KMS-11 (cell line): Measurements from ENCODE around the gene CIBAR2.

Source experiments
- H2AFZ ChIP-seq: fragments of 200-600 bp; sonication (generic); 2 replicates; pipeline ENCODE4 v1.6.1; 2016; ENCODE audit warnings: antibody characterized with exemption, mixed run types, low read depth
- H3K27ac ChIP-seq: fragments of 200-600 bp; sonication (generic); 2 replicates; pipeline ENCODE4 v1.6.1; 2016; ENCODE audit warnings: mild to moderate bottlenecking, mixed run types
- H3K27me3 ChIP-seq: fragments of 200-600 bp; sonication (generic); 2 replicates; pipeline ENCODE4 v1.6.1; 2017; ENCODE audit warnings: mild to moderate bottlenecking, low read depth, mixed run types, moderate library complexity; ENCODE audit not compliant: insufficient read depth
- H3K36me3 ChIP-seq: fragments of 200-600 bp; sonication (generic); 2 replicates; pipeline ENCODE4 v1.6.1; 2017; ENCODE audit warnings: mild to moderate bottlenecking, mixed run types; ENCODE audit not compliant: insufficient read depth
- H3K4me1 ChIP-seq: fragments of 200-600 bp; sonication (generic); 2 replicates; pipeline ENCODE4 v1.6.1; 2016; ENCODE audit warnings: mild to moderate bottlenecking, low read depth, mixed run types; ENCODE audit not compliant: poor library complexity, severe bottlenecking
- H3K4me2 ChIP-seq: fragments of 200-600 bp; sonication (generic); 2 replicates; pipeline ENCODE4 v1.7.0; 2016; ENCODE audit warnings: mild to moderate bottlenecking, mixed run types
- H3K4me3 ChIP-seq: fragments of 200-600 bp; sonication (generic); IDR thresholded peaks from 2 replicates; pipeline ENCODE4 v1.6.1; 2017; ENCODE audit warnings: low read depth, low read length, mixed read lengths; ENCODE audit not compliant: insufficient read depth
- H3K79me2 ChIP-seq: fragments of 200-600 bp; sonication (generic); 2 replicates; pipeline ENCODE4 v1.6.1; 2016; ENCODE audit warnings: low read depth, mixed run types; ENCODE audit not compliant: insufficient read depth
- H3K9ac ChIP-seq: fragments of 200-600 bp; sonication (generic); 2 replicates; pipeline ENCODE4 v1.6.1; 2016; ENCODE audit warnings: mild to moderate bottlenecking, mixed run types
- H4K20me1 ChIP-seq: fragments of 200-600 bp; sonication (generic); 2 replicates; pipeline ENCODE4 v1.6.1; 2016; ENCODE audit warnings: mild to moderate bottlenecking, mixed run types; ENCODE audit not compliant: insufficient read depth
- TF ChIP-seq, protein P1 (sequence below): fragments of 200-600 bp; sonication (generic); conservative IDR thresholded peaks from 2 replicates; pipeline ENCODE4 v1.6.1; 2017; ENCODE audit warnings: low read depth, mild to moderate bottlenecking, antibody characterized with exemption, low read length, moderate library complexity, mixed read lengths

The CIBAR2 gene

DNA sequence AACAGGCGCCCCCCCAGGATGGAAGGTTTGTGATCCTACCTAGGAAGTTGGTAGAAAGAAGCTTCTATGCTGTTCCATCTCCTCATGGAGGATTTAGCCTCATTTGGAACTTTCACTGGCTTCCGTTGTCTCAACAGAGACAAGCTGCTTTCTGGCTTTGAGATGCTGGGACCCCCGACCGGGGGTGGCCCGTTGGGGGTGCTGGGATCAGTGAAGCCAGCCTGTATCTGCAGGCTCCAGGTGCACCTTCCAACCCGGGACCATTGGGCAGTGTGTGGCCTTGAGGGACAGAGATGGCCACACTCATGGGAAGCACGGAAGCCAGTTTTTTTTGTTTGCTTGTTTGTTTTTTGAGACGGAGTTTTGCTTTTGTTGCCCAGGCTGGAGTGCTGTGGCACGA lies 15.4 kb downstream of the CIBAR2 start:
- TF ChIP-seq, protein P1, sequence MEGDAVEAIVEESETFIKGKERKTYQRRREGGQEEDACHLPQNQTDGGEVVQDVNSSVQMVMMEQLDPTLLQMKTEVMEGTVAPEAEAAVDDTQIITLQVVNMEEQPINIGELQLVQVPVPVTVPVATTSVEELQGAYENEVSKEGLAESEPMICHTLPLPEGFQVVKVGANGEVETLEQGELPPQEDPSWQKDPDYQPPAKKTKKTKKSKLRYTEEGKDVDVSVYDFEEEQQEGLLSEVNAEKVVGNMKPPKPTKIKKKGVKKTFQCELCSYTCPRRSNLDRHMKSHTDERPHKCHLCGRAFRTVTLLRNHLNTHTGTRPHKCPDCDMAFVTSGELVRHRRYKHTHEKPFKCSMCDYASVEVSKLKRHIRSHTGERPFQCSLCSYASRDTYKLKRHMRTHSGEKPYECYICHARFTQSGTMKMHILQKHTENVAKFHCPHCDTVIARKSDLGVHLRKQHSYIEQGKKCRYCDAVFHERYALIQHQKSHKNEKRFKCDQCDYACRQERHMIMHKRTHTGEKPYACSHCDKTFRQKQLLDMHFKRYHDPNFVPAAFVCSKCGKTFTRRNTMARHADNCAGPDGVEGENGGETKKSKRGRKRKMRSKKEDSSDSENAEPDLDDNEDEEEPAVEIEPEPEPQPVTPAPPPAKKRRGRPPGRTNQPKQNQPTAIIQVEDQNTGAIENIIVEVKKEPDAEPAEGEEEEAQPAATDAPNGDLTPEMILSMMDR: no peak
- no peaks in the 10 kb centered on the region for H4K20me1 ChIP-seq

DNA sequence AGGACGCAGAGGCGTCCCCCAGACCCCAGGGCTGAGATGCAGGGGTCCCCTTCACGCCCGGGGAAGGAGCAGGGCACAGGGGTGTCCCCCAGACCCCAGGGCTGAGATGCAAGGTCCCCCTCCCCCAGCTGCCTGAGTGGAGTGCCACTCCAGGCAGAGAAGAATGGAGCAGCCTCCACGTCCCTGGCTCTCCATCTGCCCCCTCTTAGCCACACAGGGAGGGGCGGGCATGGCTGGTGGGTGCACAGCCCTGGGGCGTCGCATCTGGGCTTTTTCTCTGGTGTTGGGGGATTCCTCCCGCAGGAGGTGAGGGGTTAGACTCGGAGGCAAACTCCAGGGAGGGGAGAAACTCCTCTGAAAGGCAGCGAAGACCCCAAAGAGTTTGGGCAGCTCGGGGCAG lies 17.5 kb downstream of the CIBAR2 start:
- TF ChIP-seq, protein P1: no peak

More for the DNA sequence above, 15.4 kb downstream of the CIBAR2 start:
- H3K27ac ChIP-seq: no peak overlapping the region
- H3K4me2 ChIP-seq: no peak overlapping the region
- H3K4me3 ChIP-seq: no peak overlapping the region
- H3K27me3 ChIP-seq: peaks cover 68% of the 10 kb centered on the region; the same call in 1 of the 2 replicates
- no peak overlapping the region for H2AFZ ChIP-seq
- no peaks in the 10 kb centered on the region for H3K79me2 ChIP-seq
- H3K9ac ChIP-seq: no peak overlapping the region
- no peaks in the 10 kb centered on the region for H3K4me1 ChIP-seq
- H3K36me3 ChIP-seq: no peaks in the 10 kb centered on the region

DNA sequence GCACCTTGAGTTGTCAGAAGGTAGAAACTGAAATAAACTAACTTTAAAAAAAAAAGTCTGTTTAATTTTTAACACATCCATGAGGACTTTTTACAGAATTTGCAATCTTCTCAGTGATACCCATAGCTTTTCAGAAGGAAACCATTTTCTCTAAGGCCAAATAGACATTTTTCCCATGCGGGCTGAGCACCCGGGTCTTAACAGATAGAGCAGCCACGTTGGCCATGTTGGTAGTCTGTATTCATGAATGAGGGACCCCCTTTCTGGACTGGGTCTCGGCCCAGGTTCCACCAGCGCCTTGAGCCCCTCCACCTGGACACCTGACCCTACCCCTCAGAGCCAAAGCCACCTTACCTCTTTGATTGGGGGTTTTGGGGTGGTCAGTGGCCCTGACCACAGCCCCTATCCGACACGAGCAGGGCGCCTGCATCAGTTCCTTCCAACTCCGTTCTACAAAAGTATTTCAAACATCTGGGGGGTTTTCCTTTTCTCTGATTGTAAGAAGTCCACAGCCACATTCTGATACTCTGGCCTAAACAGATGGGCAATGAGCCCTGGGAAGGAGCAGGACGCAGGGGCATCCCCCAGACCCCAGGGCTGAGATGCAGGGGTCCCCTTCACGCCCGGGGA lies 18.0 kb downstream of the CIBAR2 start:
- H3K4me2 ChIP-seq: no peak overlapping the region

More for the DNA sequence above, 17.5 kb downstream of the CIBAR2 start:
- no peaks in the 10 kb centered on the region for H3K4me1 ChIP-seq
- H3K27me3 ChIP-seq: peaks cover 57% of the 10 kb centered on the region; the same call in 1 of the 2 replicates
- no peak overlapping the region for H3K27ac ChIP-seq
- H4K20me1 ChIP-seq: no peaks in the 10 kb centered on the region
- H3K9ac ChIP-seq: no peak overlapping the region
- H3K4me2 ChIP-seq: no peak overlapping the region
- no peak overlapping the region for H2AFZ ChIP-seq
- H3K79me2 ChIP-seq: no peaks in the 10 kb centered on the region
- H3K36me3 ChIP-seq: no peaks in the 10 kb centered on the region
- no peak overlapping the region for H3K4me3 ChIP-seq

DNA sequence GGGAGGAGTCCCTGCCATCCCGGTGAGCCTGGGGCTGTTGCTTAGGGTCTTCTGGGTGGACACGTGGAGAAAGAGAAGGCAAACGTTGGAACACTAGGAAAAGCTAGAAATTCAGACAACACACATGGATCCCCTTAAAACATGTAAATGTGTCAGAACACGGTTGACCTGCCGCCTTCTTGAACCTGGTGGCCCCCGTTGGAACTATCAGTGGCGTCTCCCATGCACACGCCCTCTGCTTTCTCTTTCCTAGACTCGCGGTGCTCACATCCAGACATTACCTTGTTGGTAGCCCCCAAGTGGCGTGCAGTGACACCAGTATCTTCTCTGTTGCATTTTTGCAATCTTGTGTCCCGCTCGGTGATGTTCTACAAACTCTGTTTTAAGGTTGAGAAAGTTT lies 18.6 kb downstream of the CIBAR2 start:
- TF ChIP-seq, protein P1: no peak
- no peak overlapping the region for H3K4me2 ChIP-seq
- H3K27me3 ChIP-seq: peaks cover 54% of the 10 kb centered on the region; the same call in 1 of the 2 replicates
- no peak overlapping the region for H2AFZ ChIP-seq
- H4K20me1 ChIP-seq: no peaks in the 10 kb centered on the region
- no peaks in the 10 kb centered on the region for H3K79me2 ChIP-seq
- no peak overlapping the region for H3K9ac ChIP-seq
- no peaks in the 10 kb centered on the region for H3K4me1 ChIP-seq
- H3K4me3 ChIP-seq: no peak overlapping the region
- no peaks in the 10 kb centered on the region for H3K36me3 ChIP-seq
- no peak overlapping the region for H3K27ac ChIP-seq

More for the DNA sequence above, 18.0 kb downstream of the CIBAR2 start:
- Histone ChIP-seq H3K27me3 (peaks cover 57% of the 10 kb centered on the region; the same call in 1 of the 2 replicates), H3K9ac (no peak overlapping the region), H3K4me1 (no peaks in the 10 kb centered on the region), H3K4me3 (no peak overlapping the region), H2AFZ (no peak overlapping the region), H3K36me3 (no peaks in the 10 kb centered on the region), H3K79me2 (no peaks in the 10 kb centered on the region), H3K27ac (no peak overlapping the region), H4K20me1 (no peaks in the 10 kb centered on the region)
- TF ChIP-seq, protein P1: no peak
